Kidney (tissue), 14 donors: ENCODE data around the gene CFAP100. TPM values are rescaled to one million over a fixed set of nuclear protein-coding genes. Genes with fewer than 3 reads are reported as not detected.

Experiments
- DNase-seq, 5 donors: peaks; one replicate each; pipeline ENCODE4 v3.0.0-alpha.2; 2013 to 2020
- FAIRE-seq: peaks from 2 replicates; lab custom pipeline; 2012; peaks lifted over from hg19 to GRCh38; lab: Jason Lieb, UNC
- H3K27ac ChIP-seq, 2 donors: one replicate each; pipeline ENCODE4 v1.7.0; 2013; ENCODE audit warnings: low read depth in 2 of 2, low read length in 2 of 2, inconsistent platforms in 1 of 2
- H3K27me3 ChIP-seq: one replicate; pipeline ENCODE4 v1.7.1; 2013; ENCODE audit warnings: low read length, inconsistent platforms; ENCODE audit not compliant: control insufficient read depth, insufficient read depth
- H3K36me3 ChIP-seq, 3 donors: one replicate each; pipeline versions ENCODE4 v1.7.0 to v1.7.1; 2013; ENCODE audit warnings: low read length in 3 of 3, control low read depth in 1 of 3, inconsistent platforms in 1 of 3; ENCODE audit not compliant: insufficient read depth in 3 of 3, control insufficient read depth in 2 of 3
- H3K4me1 ChIP-seq, 3 donors: one replicate each; pipeline versions ENCODE4 v1.7.0 to v1.7.1; 2013; ENCODE audit warnings: low read length in 3 of 3, inconsistent platforms in 1 of 3, low read depth in 1 of 3; ENCODE audit not compliant: control insufficient read depth in 2 of 3, insufficient read depth in 2 of 3
- H3K4me3 ChIP-seq, 3 donors: one replicate each; pipeline versions ENCODE4 v1.7.0 to v1.8.1; 2013; ENCODE audit warnings: low read length in 3 of 3, control low read depth in 1 of 3, inconsistent platforms in 1 of 3
- H3K9ac ChIP-seq, 3 donors: one replicate each; pipeline versions ENCODE4 v1.7.0 to v1.7.1; 2013; ENCODE audit warnings: low read length in 3 of 3, control low read depth in 1 of 3, inconsistent platforms in 1 of 3
- H3K9me3 ChIP-seq, 3 donors: one replicate each; pipeline versions ENCODE4 v1.7.0 to v1.7.1; 2013; ENCODE audit warnings: low read length in 3 of 3, control low read depth in 1 of 3, inconsistent platforms in 1 of 3; ENCODE audit not compliant: control insufficient read depth in 2 of 3, insufficient read depth in 1 of 3
- intact Hi-C: fragments of 100-400 bp; cut with DNase I; formaldehyde crosslinking; loops from one replicate; pipeline ENCODE4 v1.11.1; 2022
- polyA plus RNA-seq: library from polyadenylated mRNA; stranded (reverse); fragments of 350-450 nt; fragmentation: Illumina TruSeq; extraction: RNeasy Lipid Tissue Mini Kit (QIAGEN cat#74804); gene quantifications from one replicate; pipeline ENCODE4 v1.2.3, GENCODE V29; 2014; ENCODE audit warnings: low read depth, low replicate concordance; ENCODE audit not compliant: insufficient read depth
- total RNA-seq: library from RNA; stranded (reverse); fragmentation: NEBNext Ultra II Directional; extraction: Animal tissue kit (Norgen Biotek cat#: 25700); gene quantifications from one replicate; pipeline ENCODE4 v1.2.1, GENCODE V29; 2021
- TF ChIP-seq, protein P1 (sequence below): IDR thresholded peaks from 3 replicates; pipeline ENCODE4 v1.5.1; 2012; ENCODE audit warnings: mild to moderate bottlenecking, moderate library complexity, borderline replicate concordance; ENCODE audit not compliant: insufficient read depth; ENCODE audit errors: extremely low read depth
- donor health status: control.
- donor health status: control.
- donor health status: control.
- donor health status: control.
- donor health status: control.
- donor health status: DM: yes; HTN: yes; CAD: no.
- donor health status: Normal renal cell carcinoma (clear cell type).

Gene CFAP100
- total and polyA plus RNA-seq, 2 donors from 2014 or later = 0.60 TPM; not detected in 1

DNA sequence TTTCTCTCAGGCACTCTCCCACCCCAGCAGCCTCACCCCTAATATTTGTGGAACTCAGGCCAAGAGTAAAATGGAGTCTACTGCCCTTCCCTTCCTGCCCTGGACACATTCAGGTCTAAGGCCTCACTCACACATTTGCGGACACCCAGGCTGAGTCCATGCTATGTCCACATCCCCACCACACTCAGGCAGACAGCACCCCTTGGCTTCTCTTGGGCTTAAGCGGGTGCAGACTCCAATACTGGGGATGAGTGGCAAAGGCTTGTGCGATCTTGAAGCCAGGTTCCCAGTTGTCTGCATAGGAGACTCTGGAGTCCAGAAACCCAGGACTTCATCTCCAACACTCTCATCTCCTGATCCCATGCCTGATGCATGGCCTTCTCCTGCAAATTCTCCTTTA, 17.5 kb upstream of the CFAP100 start:
- H3K4me3 ChIP-seq = no peak overlapping the region
- no peak for DNase-seq
- no peak for FAIRE-seq
- no peak overlapping the region for H3K9ac ChIP-seq
- no peaks in the 10 kb centered on the region for H3K27me3 ChIP-seq
- H3K36me3 ChIP-seq = no peaks in the 10 kb centered on the region
- H3K9me3 ChIP-seq = no peaks in the 10 kb centered on the region
- TF ChIP-seq, protein P1, sequence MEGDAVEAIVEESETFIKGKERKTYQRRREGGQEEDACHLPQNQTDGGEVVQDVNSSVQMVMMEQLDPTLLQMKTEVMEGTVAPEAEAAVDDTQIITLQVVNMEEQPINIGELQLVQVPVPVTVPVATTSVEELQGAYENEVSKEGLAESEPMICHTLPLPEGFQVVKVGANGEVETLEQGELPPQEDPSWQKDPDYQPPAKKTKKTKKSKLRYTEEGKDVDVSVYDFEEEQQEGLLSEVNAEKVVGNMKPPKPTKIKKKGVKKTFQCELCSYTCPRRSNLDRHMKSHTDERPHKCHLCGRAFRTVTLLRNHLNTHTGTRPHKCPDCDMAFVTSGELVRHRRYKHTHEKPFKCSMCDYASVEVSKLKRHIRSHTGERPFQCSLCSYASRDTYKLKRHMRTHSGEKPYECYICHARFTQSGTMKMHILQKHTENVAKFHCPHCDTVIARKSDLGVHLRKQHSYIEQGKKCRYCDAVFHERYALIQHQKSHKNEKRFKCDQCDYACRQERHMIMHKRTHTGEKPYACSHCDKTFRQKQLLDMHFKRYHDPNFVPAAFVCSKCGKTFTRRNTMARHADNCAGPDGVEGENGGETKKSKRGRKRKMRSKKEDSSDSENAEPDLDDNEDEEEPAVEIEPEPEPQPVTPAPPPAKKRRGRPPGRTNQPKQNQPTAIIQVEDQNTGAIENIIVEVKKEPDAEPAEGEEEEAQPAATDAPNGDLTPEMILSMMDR = no peak
- peaks cover 0 to 12% (median 9%) of the 10 kb centered on the region in 3 donors for H3K4me1 ChIP-seq
- intact Hi-C loops = loop anchor here (10.0 kb wide), 1 partner anchor 252 kb away; no protein-coding TSS in a partner anchor
- no peak overlapping the region for H3K27ac ChIP-seq

DNA sequence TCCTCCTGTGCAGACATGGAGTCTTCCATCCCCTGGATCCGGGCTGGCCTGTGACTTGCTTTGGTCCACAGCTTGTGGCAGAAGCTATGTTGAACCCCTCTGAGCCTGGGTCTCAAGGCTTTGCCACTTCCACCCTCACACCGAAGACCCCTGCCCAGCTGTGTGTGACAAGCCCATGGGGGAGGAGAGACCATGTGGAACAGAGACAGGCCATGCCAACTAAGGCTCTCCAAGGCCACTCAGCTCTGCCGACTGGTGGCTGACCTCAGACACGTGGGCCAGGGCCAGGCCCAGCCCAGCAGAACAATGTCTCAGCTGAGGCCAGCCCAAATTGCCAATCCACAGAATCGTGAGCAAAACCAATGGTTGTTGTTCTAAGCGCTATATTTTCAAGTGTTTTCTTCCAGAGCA, 16.4 kb upstream of the CFAP100 start:
- Histone ChIP-seq H3K27me3 (no peaks in the 10 kb centered on the region), H3K36me3 (no peaks in the 10 kb centered on the region), H3K4me3 (no peak overlapping the region), H3K4me1 (peaks cover 0 to 3% (median 1%) of the 10 kb centered on the region in 3 donors), H3K9ac (no peak overlapping the region), H3K9me3 (no peaks in the 10 kb centered on the region), H3K27ac (no peak overlapping the region)
- DNase-seq (peak in 1 of 5 donors; percentile 26), FAIRE-seq (no peak)
- intact Hi-C loops = loop anchor here (10.0 kb wide), 1 partner anchor 254 kb away; no protein-coding TSS in a partner anchor
- TF ChIP-seq, protein P1 = no peak

DNA sequence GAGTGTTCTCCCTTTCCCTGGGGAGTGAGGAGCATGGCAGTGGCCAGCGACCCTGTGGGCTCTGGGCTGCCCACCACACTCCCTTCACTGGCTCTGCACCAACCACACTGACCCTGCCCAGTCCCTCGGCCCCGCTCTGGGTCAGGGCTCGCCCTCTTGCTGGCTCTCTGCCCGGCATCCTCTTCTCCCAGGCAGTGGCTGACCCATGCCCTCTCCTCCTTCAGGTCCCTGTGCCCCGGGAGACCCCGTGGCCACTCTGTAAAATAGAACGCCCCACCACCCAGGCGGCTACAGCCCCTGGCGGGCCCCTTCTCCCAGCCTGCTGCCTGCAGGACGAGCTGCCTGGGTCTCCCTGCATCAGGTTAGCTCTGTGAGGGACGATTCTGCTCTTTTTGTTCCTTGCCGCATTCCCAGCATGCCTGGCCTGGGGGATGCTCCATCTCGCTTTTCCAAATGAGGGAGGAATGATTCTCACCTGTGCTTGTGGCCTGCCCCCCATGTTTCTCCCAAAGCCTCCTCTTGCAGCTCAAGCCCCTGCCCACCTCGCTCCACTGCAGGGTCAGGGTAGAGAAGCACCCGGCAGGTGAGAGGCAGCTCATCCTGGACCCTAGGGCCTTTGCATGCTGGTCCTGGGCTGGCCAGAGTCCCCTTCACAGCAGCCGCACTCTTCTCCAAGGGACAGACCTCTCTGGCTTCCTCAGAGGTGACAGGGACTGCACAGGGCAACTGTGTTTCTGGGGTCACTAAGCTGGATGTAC, 14.5 kb upstream of the CFAP100 start:
- peak in 1 of 5 donors; percentile 43 for DNase-seq
- H3K9me3 ChIP-seq = no peaks in the 10 kb centered on the region
- no peaks in the 10 kb centered on the region for H3K27me3 ChIP-seq
- no peak overlapping the region for H3K9ac ChIP-seq
- H3K36me3 ChIP-seq = no peaks in the 10 kb centered on the region
- intact Hi-C loops = no loop called here
- no peak overlapping the region for H3K27ac ChIP-seq
- no peak overlapping the region for H3K4me3 ChIP-seq
- no peak for FAIRE-seq
- TF ChIP-seq, protein P1 = no peak
- no peaks in the 10 kb centered on the region for H3K4me1 ChIP-seq
